Activated CD4-positive, CD25-positive, alpha-beta regulatory T cell (primary cell): ENCODE data around the gene KMT2E.

Experiments used
- DNase-seq, 4 experiments: peaks; one replicate each; lab custom pipeline; 2025; lab: John Stamatoyannopoulos, UW

KMT2E gene

GRCh38 chr7:105086850-105087249 lies 72.8 kb downstream of the KMT2E start:
- no peak for DNase-seq

DNA sequence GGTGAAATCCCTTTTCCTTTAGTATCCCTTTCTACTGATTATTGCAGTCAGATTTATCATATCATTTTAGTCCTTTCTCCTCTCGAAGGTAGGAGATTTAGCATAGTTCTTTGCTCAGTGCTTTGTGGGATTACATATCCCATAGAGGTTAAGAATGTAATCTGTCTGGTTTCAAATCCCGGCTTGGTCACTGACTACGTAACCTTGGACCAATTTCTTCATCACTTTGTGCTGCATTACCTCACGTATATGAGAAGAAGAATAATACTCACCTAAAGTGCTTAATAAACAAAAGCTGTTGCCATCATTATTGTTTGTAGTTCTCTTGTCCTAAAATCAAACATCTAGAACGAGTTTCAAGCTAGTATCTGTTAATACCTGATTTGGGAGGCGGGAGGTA lies 74.0 kb downstream of the KMT2E start:
- no peak for DNase-seq

- DNase-seq, result no peak
Observed at GRCh38 chr7:105088456-105088855, 74.5 kb downstream of the KMT2E start.

- DNase-seq, result no peak
Observed at GRCh38 chr7:105094966-105095365, 81.0 kb downstream of the KMT2E start.

- DNase-seq, result no peak
Observed at GRCh38 chr7:105096306-105096705, 82.3 kb downstream of the KMT2E start.

DNA sequence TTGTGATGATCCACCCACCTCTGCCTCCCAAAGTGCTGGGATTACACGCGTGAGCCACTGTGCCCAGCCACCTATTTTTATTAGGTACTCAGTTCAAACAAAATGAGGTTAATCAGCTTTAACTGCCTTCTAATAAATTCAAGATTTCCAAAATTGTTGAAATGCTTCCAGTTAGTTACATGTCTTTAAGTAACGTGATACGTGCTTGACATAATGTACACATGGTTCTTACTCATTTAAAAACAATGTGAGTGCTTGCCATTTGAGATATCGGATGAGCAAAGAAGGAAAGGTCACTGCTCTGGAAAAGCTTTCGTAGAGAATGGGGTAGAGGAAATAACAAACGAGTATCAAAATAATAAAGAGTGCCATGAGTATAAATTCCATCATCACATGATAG lies 83.6 kb downstream of the KMT2E start:
- DNase-seq, result no peak

- DNase-seq, result no peak
Observed at GRCh38 chr7:105098863-105099515, 85.0 kb downstream of the KMT2E start.

DNA sequence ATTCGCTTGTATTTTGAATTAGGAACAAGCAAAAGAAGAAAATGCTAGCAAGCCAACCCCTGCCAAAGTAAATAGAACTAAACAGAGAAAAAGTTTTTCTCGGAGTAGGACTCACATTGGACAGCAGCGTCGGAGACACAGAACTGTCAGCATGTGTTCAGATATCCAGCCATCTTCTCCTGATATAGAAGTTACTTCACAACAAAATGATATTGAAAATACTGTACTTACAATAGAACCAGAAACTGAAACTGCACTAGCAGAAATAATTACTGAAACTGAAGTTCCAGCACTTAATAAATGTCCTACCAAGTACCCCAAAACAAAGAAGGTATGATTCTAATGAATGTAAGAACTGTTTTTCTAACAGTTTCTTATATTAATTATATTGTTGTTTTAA lies 87.9 kb downstream of the KMT2E start:
- DNase-seq, result no peak

DNA sequence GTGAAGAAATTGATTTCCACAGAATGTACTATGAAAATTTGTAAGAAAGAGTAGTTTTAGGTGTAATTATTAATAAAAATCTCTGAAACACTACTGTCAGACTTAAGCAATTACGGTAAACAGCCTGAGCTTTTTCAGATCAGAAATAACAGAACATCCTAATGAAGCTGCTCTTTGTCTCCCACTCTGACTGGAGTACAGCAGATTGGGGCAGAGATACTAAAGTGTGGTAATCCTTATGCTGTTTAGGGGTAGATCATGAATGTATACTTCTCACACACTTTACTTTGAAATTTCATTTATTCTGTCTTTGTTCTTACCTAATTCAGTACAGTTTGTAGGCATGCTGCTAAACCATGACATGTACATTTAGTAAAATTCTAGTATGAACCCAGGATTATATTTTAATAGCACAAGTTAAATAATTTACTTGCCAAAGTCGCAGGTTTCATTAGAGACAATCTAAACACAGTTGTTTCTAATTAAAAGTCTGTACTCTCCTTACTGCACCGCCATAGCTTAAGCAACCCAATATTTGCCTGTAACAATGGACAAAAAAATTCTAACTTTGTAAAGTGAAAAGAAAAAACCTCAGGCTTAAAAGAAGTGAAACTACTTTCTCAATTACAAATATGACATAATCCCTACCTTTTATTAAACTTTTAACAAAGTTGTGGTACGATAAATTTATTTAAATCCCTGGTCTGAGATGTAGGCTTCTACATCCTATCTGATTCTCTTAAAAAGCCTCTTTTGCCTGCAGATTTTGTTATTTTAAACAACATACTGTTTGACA lies 88.8 kb downstream of the KMT2E start:
- DNase-seq, result no peak

DNA sequence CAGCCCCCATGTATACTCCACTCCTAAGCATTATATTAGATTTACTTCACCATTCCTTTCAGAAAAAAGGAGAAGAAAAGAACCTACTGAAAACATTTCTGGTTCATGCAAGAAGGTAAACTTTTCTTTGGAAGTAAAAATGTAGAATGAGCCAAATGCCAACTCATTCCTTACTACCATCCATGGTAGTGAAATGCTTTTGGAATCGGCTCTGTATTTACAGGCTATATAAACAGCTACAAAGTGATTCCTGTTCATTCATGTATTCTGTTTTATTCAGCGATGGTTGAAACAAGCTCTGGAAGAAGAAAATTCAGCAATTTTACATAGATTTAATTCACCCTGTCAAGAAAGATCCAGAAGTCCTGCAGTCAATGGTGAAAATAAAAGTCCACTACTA lies 91.6 kb downstream of the KMT2E start:
- no peak for DNase-seq

- DNase-seq, result no peak
Observed at GRCh38 chr7:105106473-105106872, 92.5 kb downstream of the KMT2E start.

DNA sequence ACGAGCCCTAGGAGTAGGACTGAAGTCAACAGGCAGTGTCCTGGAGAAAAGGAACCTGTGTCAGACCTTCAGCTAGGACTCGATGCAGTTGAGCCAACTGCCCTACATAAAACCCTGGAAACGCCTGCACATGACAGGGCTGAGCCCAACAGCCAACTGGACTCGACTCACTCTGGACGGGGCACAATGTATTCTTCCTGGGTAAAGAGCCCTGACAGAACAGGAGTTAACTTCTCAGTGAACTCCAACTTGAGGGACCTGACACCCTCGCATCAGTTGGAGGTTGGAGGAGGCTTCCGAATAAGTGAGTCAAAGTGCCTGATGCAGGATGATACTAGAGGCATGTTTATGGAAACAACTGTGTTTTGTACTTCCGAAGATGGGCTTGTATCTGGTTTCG lies 93.5 kb downstream of the KMT2E start:
- DNase-seq, result no peak

GRCh38 chr7:105112440-105113418 lies 98.7 kb downstream of the KMT2E start:
- no peak for DNase-seq

GRCh38 chr7:105118612-105119600 lies 104.9 kb downstream of the KMT2E start:
- DNase-seq, result no peak

- no peak for DNase-seq
Observed at GRCh38 chr7:105122619-105123018, 108.6 kb downstream of the KMT2E start.

GRCh38 chr7:105125745-105126144 lies 111.7 kb downstream of the KMT2E start:
- DNase-seq, result no peak

DNA sequence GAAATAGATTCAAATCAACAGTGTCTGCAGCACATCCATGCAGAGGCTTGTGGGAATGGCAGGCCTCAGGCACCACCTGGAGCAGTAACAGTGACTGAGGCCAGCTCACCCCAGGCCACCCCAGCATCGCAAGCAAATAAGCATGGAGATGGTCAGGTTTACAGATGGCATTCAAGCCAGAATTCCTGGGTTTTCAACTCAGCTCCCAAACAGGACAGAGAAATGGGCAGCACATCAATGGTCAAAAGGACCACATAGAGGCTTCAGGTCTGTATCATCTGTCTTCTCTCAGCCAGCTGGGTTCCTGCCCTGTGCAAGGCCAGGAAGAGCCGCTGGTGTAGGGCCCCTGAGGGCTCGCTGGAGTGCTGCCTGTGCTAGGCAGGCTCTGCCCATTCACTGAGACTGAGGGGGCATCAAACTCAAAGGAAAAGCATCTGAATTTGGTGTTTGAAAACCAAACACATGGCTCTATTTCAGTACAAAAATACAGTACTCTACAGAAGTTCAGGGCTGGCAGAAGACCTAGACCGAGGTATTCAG lies 112.5 kb downstream of the KMT2E start:
- DNase-seq, result no peak

GRCh38 chr7:105127179-105127578 lies 113.2 kb downstream of the KMT2E start:
- no peak for DNase-seq

DNA sequence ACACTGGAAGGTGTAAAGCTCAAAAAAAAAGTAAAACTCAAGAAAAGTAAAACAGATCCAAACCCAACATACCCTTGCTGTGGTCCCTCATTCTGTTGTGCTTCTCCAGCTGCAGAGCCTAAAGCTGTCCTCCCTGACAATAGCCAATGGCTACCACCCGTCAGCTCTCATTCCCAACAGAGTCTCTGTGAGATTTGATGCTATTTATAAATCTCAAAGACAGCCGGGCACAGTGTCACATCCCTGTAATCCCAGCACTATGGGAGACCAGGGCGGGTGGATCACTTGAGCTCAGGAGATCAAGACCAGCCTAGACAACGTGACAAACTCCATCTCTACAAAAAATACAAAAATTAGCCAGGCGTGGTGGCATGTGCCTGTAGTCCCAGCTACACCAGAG lies 116.0 kb downstream of the KMT2E start:
- DNase-seq, result no peak

DNA sequence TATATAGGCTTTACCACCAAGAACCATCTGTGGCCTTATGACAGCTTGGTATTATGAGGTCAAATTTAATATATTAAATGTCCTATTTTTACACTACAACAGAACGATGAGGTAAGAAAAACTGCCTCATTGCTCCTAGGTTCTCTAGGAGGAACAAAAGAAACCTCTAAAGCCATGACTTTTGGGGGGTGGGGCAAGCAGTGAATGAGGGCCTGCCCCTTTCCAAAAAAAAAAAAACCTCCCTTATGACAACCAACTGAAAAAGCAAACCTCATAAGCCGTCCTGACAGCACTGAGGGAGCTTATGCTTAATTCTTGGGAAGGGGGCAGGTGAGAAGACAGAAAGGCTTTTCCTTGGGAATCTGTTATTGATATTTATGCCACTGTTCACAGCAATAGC lies 116.6 kb downstream of the KMT2E start:
- DNase-seq, result no peak

- DNase-seq, result no peak
Observed at GRCh38 chr7:105131033-105131656, 117.1 kb downstream of the KMT2E start.
